ENCODE data around the gene BMP6.
"Not testable (repeated sequence)": the region's sequence is repeated elsewhere in the genome, so short reads cannot be mapped to it uniquely, and the experiment has no call there.

BMP6 gene

GRCh38 chr6:7883381-7883780 lies 157.5 kb downstream of the BMP6 start:
- TF ChIP-seq CTCF (IDR thresholded peaks at IDR 0.05) (no peak), ZFX (IDR thresholded peaks at IDR 0.05; ENCODE audit: borderline replicate concordance) (no peak)
- no peak overlapping the region for H3K27ac ChIP-seq

- no peak for TF ChIP-seq ZFX (IDR thresholded peaks at IDR 0.05; ENCODE audit: borderline replicate concordance)
- TF ChIP-seq CTCF (IDR thresholded peaks at IDR 0.05), result no peak
- H3K27ac ChIP-seq, result no peak overlapping the region
Observed at GRCh38 chr6:7886132-7886531, 160.2 kb downstream of the BMP6 start.

- TF ChIP-seq CTCF (IDR thresholded peaks at IDR 0.05) (no peak), ZFX (IDR thresholded peaks at IDR 0.05; ENCODE audit: borderline replicate concordance) (no peak)
- H3K27ac ChIP-seq, result no peak overlapping the region
Observed at GRCh38 chr6:7887278-7887991, 161.5 kb downstream of the BMP6 start.

- no peak overlapping the region for H3K27ac ChIP-seq
- TF ChIP-seq ZFX (IDR thresholded peaks at IDR 0.05; ENCODE audit: borderline replicate concordance) (no peak), CTCF (IDR thresholded peaks at IDR 0.05) (no peak)
Observed at GRCh38 chr6:7888587-7889357, 162.9 kb downstream of the BMP6 start.

- TF ChIP-seq CTCF (IDR thresholded peaks at IDR 0.05) (no peak), ZFX (IDR thresholded peaks at IDR 0.05; ENCODE audit: borderline replicate concordance) (no peak)
- no peak overlapping the region for H3K27ac ChIP-seq
Observed at GRCh38 chr6:7891078-7891872, 165.4 kb downstream of the BMP6 start.

GRCh38 chr6:7892367-7892766 lies 166.5 kb downstream of the BMP6 start:
- H3K27ac ChIP-seq, result not testable (repeated sequence)

- TF ChIP-seq ZFX (IDR thresholded peaks at IDR 0.05; ENCODE audit: borderline replicate concordance) (no peak), CTCF (IDR thresholded peaks at IDR 0.05) (no peak)
- H3K27ac ChIP-seq, result no peak overlapping the region
Observed at GRCh38 chr6:7893342-7893741, 167.4 kb downstream of the BMP6 start.

Measured in 22Rv1 (cell line).